A549 (cell line): Measurements from ENCODE around the gene SH2D1B.

Experiments used
- GATA3 ChIP-seq: IDR thresholded peaks from 2 replicates; pipeline ENCODE4 v1.6.1; 2012; ENCODE audit warnings: borderline replicate concordance
- HDAC2 ChIP-seq: fragments of 200-600 bp; sonication (generic); IDR thresholded peaks from 2 replicates; pipeline ENCODE4 v1.6.1; 2016
- MYC ChIP-seq: IDR thresholded peaks from 2 replicates; pipeline ENCODE4 v1.6.1; 2012; ENCODE audit warnings: mild to moderate bottlenecking, inconsistent platforms, low read length, improper control_type of control experiment, borderline replicate concordance
- NR3C1 ChIP-seq: fragments of >200 bp; sonication (Bioruptor Twin); formaldehyde crosslinking; IDR thresholded peaks from 3 replicates; pipeline ENCODE4 v1.6.1; 2017
- POLR2A ChIP-seq: IDR thresholded peaks from 2 replicates; pipeline ENCODE4 v1.6.1; 2012; ENCODE audit warnings: mild to moderate bottlenecking, low read length
- RAD21 ChIP-seq, 2 experiments: fragments of >200 bp in 1 of 2; sonication (Bioruptor Twin) in 1 of 2; formaldehyde crosslinking in 1 of 2; IDR thresholded peaks in 1 of 2; conservative IDR thresholded peaks in 1 of 2; 2 replicates in 1 of 2; 3 replicates in 1 of 2; pipeline ENCODE4 v1.6.1; 2012 to 2018; ENCODE audit warnings: inconsistent platforms in 1 of 2
- RFX5 ChIP-seq: fragments of 450-650 bp; IDR thresholded peaks from 2 replicates; pipeline ENCODE4 v1.7.1; 2014; ENCODE audit warnings: antibody characterized with exemption, mild to moderate bottlenecking, moderate library complexity
- TP53 ChIP-seq: fragments of 250-450 bp; sonication (Bioruptor Pico); IDR thresholded peaks from 2 replicates; pipeline ENCODE4 v1.5.0; 2021; ENCODE audit warnings: mild to moderate bottlenecking, moderate library complexity
- ZC3H11A ChIP-seq: fragments of 450-650 bp; IDR thresholded peaks from 2 replicates; pipeline ENCODE4 v1.6.1; 2014; ENCODE audit warnings: antibody characterized with exemption, mild to moderate bottlenecking
- ZFP36 ChIP-seq: fragments of 450-650 bp; IDR thresholded peaks from 2 replicates; pipeline ENCODE4 v1.6.1; 2014; ENCODE audit warnings: borderline replicate concordance; ENCODE audit not compliant: partially characterized antibody
- TF ChIP-seq, protein P1 (sequence below): fragments of >200 bp; sonication (Bioruptor Twin); formaldehyde crosslinking; IDR thresholded peaks from 3 replicates; pipeline ENCODE4 v1.5.1; 2016
- TF ChIP-seq, protein P2 (sequence below): fragments of 200-600 bp; sonication (generic); IDR thresholded peaks from 2 replicates; pipeline ENCODE4 v1.6.1; 2016; ENCODE audit warnings: antibody characterized with exemption, mild to moderate bottlenecking, moderate library complexity
- TF ChIP-seq, protein P3 (sequence below): IDR thresholded peaks from 2 replicates; pipeline ENCODE4 v1.6.1; 2012

DNA sequence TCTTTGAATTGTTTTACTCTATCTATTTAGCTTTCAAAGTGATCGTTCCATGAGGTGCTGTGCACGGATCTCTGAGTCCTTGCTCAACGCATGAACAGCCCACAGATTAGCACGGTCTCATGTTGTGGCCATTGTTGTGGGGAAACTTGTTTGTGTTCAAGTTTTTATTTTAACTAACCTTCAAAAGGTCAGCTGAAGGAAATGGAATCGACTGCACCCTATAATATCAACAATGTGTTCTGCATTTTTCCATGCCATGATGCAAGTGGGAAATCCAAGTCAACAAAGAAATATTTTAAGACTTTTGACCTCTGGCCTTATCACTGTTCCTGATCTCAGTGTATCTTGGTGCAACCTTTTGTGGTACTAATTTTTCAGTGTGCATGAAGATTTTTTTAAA lies 6.1 kb downstream of the SH2D1B start:
- TF ChIP-seq, protein P1, sequence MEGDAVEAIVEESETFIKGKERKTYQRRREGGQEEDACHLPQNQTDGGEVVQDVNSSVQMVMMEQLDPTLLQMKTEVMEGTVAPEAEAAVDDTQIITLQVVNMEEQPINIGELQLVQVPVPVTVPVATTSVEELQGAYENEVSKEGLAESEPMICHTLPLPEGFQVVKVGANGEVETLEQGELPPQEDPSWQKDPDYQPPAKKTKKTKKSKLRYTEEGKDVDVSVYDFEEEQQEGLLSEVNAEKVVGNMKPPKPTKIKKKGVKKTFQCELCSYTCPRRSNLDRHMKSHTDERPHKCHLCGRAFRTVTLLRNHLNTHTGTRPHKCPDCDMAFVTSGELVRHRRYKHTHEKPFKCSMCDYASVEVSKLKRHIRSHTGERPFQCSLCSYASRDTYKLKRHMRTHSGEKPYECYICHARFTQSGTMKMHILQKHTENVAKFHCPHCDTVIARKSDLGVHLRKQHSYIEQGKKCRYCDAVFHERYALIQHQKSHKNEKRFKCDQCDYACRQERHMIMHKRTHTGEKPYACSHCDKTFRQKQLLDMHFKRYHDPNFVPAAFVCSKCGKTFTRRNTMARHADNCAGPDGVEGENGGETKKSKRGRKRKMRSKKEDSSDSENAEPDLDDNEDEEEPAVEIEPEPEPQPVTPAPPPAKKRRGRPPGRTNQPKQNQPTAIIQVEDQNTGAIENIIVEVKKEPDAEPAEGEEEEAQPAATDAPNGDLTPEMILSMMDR = no peak
- TF ChIP-seq MYC (no peak), POLR2A (no peak), RFX5 (no peak), GATA3 (peak; percentile 38; the same call in 1 of the 2 replicates), ZFP36 (no peak), HDAC2 (no peak), RAD21 (conservative IDR thresholded peaks at IDR 0.05 in 1 of 2, IDR thresholded peaks at IDR 0.05 in 1 of 2) (no peak), TP53 (CRISPR knock-in tag) (no peak), ZC3H11A (no peak), NR3C1 (no peak)
- TF ChIP-seq, protein P2, sequence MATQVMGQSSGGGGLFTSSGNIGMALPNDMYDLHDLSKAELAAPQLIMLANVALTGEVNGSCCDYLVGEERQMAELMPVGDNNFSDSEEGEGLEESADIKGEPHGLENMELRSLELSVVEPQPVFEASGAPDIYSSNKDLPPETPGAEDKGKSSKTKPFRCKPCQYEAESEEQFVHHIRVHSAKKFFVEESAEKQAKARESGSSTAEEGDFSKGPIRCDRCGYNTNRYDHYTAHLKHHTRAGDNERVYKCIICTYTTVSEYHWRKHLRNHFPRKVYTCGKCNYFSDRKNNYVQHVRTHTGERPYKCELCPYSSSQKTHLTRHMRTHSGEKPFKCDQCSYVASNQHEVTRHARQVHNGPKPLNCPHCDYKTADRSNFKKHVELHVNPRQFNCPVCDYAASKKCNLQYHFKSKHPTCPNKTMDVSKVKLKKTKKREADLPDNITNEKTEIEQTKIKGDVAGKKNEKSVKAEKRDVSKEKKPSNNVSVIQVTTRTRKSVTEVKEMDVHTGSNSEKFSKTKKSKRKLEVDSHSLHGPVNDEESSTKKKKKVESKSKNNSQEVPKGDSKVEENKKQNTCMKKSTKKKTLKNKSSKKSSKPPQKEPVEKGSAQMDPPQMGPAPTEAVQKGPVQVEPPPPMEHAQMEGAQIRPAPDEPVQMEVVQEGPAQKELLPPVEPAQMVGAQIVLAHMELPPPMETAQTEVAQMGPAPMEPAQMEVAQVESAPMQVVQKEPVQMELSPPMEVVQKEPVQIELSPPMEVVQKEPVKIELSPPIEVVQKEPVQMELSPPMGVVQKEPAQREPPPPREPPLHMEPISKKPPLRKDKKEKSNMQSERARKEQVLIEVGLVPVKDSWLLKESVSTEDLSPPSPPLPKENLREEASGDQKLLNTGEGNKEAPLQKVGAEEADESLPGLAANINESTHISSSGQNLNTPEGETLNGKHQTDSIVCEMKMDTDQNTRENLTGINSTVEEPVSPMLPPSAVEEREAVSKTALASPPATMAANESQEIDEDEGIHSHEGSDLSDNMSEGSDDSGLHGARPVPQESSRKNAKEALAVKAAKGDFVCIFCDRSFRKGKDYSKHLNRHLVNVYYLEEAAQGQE = no peak
- TF ChIP-seq, protein P3, sequence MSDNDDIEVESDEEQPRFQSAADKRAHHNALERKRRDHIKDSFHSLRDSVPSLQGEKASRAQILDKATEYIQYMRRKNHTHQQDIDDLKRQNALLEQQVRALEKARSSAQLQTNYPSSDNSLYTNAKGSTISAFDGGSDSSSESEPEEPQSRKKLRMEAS = no peak
